H1 (cell line): Measurements from ENCODE around the gene GARNL3.

Experiments
- CTCF ChIP-seq, 3 experiments: IDR thresholded peaks; 1 replicate in 2 of 3; 2 replicates in 1 of 3; pipeline versions ENCODE4 v1.5.1 to v1.6.1; 2011; ENCODE audit warnings: low read length in 3 of 3, mild to moderate bottlenecking in 3 of 3, inconsistent platforms in 2 of 3, low read depth in 1 of 3, moderate library complexity in 1 of 3; ENCODE audit not compliant: insufficient read depth in 1 of 3; ENCODE audit errors: control extremely low read depth in 1 of 3
- EP300 ChIP-seq, 2 experiments: IDR thresholded peaks; 1 replicate in 1 of 2; 2 replicates in 1 of 2; pipeline ENCODE4 v1.6.1; 2011 to 2012; ENCODE audit warnings: low read depth in 2 of 2, low read length in 2 of 2, mild to moderate bottlenecking in 2 of 2, borderline replicate concordance in 1 of 2, inconsistent platforms in 1 of 2, moderate library complexity in 1 of 2
- EZH2 ChIP-seq: fragments of 200-600 bp; sonication (generic); IDR thresholded peaks from 2 replicates; pipeline ENCODE4 v1.7.1; 2012; ENCODE audit warnings: low read depth, mild to moderate bottlenecking, moderate library complexity, low read length, inconsistent platforms; ENCODE audit not compliant: severe bottlenecking
- KDM1A ChIP-seq: fragments of 200-600, 300-600 bp; sonication (generic); IDR thresholded peaks from 2 replicates; pipeline ENCODE4 v1.7.1; 2016; ENCODE audit warnings: mild to moderate bottlenecking, low read length, borderline replicate concordance
- RFX5 ChIP-seq: IDR thresholded peaks from 2 replicates; pipeline ENCODE4 v1.6.1; 2011; ENCODE audit warnings: low read depth, low read length, improper control_type of control experiment, borderline replicate concordance
- RNF2 ChIP-seq: fragments of 200-900, 300-1000 bp; sonication (generic); IDR thresholded peaks from 2 replicates; pipeline ENCODE4 v1.7.1; 2016; ENCODE audit warnings: borderline replicate concordance, low read depth, mild to moderate bottlenecking, antibody characterized with exemption, low read length; ENCODE audit not compliant: poor library complexity, severe bottlenecking; ENCODE audit errors: missing control alignments
- SP4 ChIP-seq: IDR thresholded peaks from 2 replicates; pipeline ENCODE4 v1.6.1; 2012; ENCODE audit warnings: low read length, inconsistent platforms
- TCF12 ChIP-seq: IDR thresholded peaks from 2 replicates; pipeline ENCODE4 v1.6.1; 2011; ENCODE audit warnings: low read depth, mild to moderate bottlenecking, low read length
- TF ChIP-seq, protein P1 (sequence below): IDR thresholded peaks from 2 replicates; pipeline ENCODE4 v1.6.1; 2012; ENCODE audit warnings: inconsistent platforms

GRCh38 chr9:127384901-127385300 is 120.3 kb downstream of the GARNL3 start:
- TF ChIP-seq EP300 (IDR thresholded peaks at IDR 0.05; ENCODE audit: borderline replicate concordance in 1 of 2, low read depth in 2 of 2, low read length in 2 of 2) (no peak), RNF2 (no peak), EZH2 (no peak), CTCF (IDR thresholded peaks at IDR 0.05; ENCODE audit: control extremely low read depth in 1 of 3, insufficient read depth in 1 of 3, low read depth in 1 of 3, low read length in 3 of 3) (peak; percentile 60 to 77 (median 61)), KDM1A (no peak), TCF12 (no peak), RFX5 (no peak), SP4 (no peak)
- TF ChIP-seq, protein P1, sequence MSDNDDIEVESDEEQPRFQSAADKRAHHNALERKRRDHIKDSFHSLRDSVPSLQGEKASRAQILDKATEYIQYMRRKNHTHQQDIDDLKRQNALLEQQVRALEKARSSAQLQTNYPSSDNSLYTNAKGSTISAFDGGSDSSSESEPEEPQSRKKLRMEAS: no peak
